K562 (cell line): Measurements from ENCODE around the gene NXPH4. TPM values are rescaled to one million over a fixed set of nuclear protein-coding genes. Genes with fewer than 3 reads are reported as not detected.
A peak's percentile ranks its signal among the peaks of the same experiment; 100 is the strongest.

ENCODE experiments used
- BCOR ChIP-seq: fragments of 450-650 bp; IDR thresholded peaks from 2 replicates; pipeline ENCODE4 v1.6.1; 2016
- CREB1 ChIP-seq, 2 experiments: sonication (generic) in 1 of 2; formaldehyde crosslinking in 1 of 2; IDR thresholded peaks; 2 replicates each; pipeline versions ENCODE4 v1.6.1 to v1.8.0; 2012 to 2022; ENCODE audit warnings: inconsistent platforms in 1 of 2, mild to moderate bottlenecking in 1 of 2, missing genetic modification reagents in 1 of 2, moderate library complexity in 1 of 2
- ELF1 ChIP-seq: fragments of 200-800 bp; sonication (Bioruptor generic); IDR thresholded peaks from 2 replicates; pipeline ENCODE4 v1.6.1; 2016; ENCODE audit warnings: missing genetic modification characterization, missing compliant biosample characterization
- MGA ChIP-seq: fragments of 450-650 bp; IDR thresholded peaks from 2 replicates; pipeline ENCODE4 v1.6.1; 2016; ENCODE audit warnings: mild to moderate bottlenecking, moderate library complexity
- NR2C2 ChIP-seq, 2 experiments: fragments of 200-800 bp in 1 of 2; sonication (Bioruptor generic) in 1 of 2; sonication (generic) in 1 of 2; formaldehyde crosslinking in 1 of 2; IDR thresholded peaks; 2 replicates each; pipeline versions ENCODE4 v1.6.1 to v1.8.0; 2016 to 2022; ENCODE audit warnings: mild to moderate bottlenecking in 1 of 2, missing compliant biosample characterization in 1 of 2, missing genetic modification characterization in 1 of 2, missing genetic modification reagents in 1 of 2
- SAFB2 ChIP-seq: fragments of 200-400 bp; formaldehyde crosslinking; IDR thresholded peaks from 2 replicates; pipeline ENCODE4 v1.6.1; 2018; ENCODE audit warnings: borderline replicate concordance, low read length, low read depth, moderate library complexity; ENCODE audit not compliant: severe bottlenecking
- SMARCA4 ChIP-seq: fragments of 450-650 bp; IDR thresholded peaks from 2 replicates; pipeline ENCODE4 v1.6.1; 2016
- ZFP91 ChIP-seq: sonication (generic); formaldehyde crosslinking; IDR thresholded peaks from 2 replicates; pipeline ENCODE4 v1.8.0; 2022; ENCODE audit warnings: mild to moderate bottlenecking, missing genetic modification reagents
- polyA plus RNA-seq, 8 experiments: library from polyadenylated mRNA; depleted of rRNA in 4 of 8; stranded (reverse) in 5 of 8; unstranded in 3 of 8; fragments of >200 nt; fragmentation: Nextera tagmentation in 2 of 8; fragmentation: Illumina TruSeq in 1 of 8; extraction: Ambion mirVana in 2 of 8; extraction: Trizol in 1 of 8; gene quantifications; 2 replicates each; pipeline versions ENCODE4 v1.2.1 to v1.2.3, GENCODE V29; 2011 to 2014; ENCODE audit warnings: inconsistent platforms in 1 of 8, missing spikeins in 1 of 8
- total RNA-seq, 7 experiments: library from RNA; depleted of rRNA in 6 of 7; stranded (reverse); fragments of >200 nt in 6 of 7; fragmentation: Illumina TruSeq in 2 of 7; extraction: Trizol in 2 of 7; gene quantifications; 2 replicates each; pipeline versions ENCODE4 v1.2.1 to v1.2.3, GENCODE V29; 2011 to 2021; ENCODE audit warnings: low replicate concordance in 1 of 7

Gene NXPH4
- total and polyA plus RNA-seq, 9 of the 15 experiments (the other 6 are each of a cell fraction or from before 2014, with no cell fraction given) = 0.49 to 2.7 (median 1.1) TPM; not detected in 4

GRCh38 chr12:57238854-57239554 is 22.4 kb downstream of the NXPH4 start (continued):
- TF ChIP-seq ZFP91 (CRISPR knock-in tag) = no peak
- TF ChIP-seq BCOR = peak; percentile 55
- no peak for TF ChIP-seq SAFB2
- peak; percentile 59 for TF ChIP-seq MGA
- no peak; the same call in none of the 2 replicates for TF ChIP-seq CREB1 (IDR thresholded peaks at IDR 0.05)
- peak; percentile 82 for TF ChIP-seq CREB1 (CRISPR knock-in tag; IDR thresholded peaks at IDR 0.05)
- no peak for TF ChIP-seq ELF1 (tag)
- no peak for TF ChIP-seq SMARCA4
- TF ChIP-seq NR2C2 (CRISPR knock-in tag; IDR thresholded peaks at IDR 0.05) = 0 out of 2 replicates have a peak, but pooled peaks have one; percentile 47
- TF ChIP-seq NR2C2 (tag; IDR thresholded peaks at IDR 0.05) = peak; percentile 82
